ENCODE results near the gene SMIM24.

- TF ChIP-seq, protein P1, sequence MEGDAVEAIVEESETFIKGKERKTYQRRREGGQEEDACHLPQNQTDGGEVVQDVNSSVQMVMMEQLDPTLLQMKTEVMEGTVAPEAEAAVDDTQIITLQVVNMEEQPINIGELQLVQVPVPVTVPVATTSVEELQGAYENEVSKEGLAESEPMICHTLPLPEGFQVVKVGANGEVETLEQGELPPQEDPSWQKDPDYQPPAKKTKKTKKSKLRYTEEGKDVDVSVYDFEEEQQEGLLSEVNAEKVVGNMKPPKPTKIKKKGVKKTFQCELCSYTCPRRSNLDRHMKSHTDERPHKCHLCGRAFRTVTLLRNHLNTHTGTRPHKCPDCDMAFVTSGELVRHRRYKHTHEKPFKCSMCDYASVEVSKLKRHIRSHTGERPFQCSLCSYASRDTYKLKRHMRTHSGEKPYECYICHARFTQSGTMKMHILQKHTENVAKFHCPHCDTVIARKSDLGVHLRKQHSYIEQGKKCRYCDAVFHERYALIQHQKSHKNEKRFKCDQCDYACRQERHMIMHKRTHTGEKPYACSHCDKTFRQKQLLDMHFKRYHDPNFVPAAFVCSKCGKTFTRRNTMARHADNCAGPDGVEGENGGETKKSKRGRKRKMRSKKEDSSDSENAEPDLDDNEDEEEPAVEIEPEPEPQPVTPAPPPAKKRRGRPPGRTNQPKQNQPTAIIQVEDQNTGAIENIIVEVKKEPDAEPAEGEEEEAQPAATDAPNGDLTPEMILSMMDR (IDR thresholded peaks at IDR 0.05): no peak
- TF ChIP-seq POLR2A (IDR thresholded peaks at IDR 0.05): no peak
Observed at GRCh38 chr19:3455960-3456601, 24.2 kb downstream of the SMIM24 start.

All from lower leg skin (tissue), 3 donors.